HG03039 (cell line): ENCODE measurements around the gene ANO1.

Experiments used
- ATAC-seq: cut with Tn5 transposase; IDR thresholded peaks from one replicate; pipeline ENCODE4 v1.9.1; 2021; ENCODE audit warnings: mild to moderate bottlenecking, moderate library complexity; ENCODE audit not compliant: unreplicated experiment

The ANO1 gene

GRCh38 chr11:70233511-70233934, 155.4 kb downstream of the ANO1 start:
- no peak for ATAC-seq

GRCh38 chr11:70233962-70234361, 155.8 kb downstream of the ANO1 start:
- ATAC-seq: no peak
